Endothelial cell of umbilical vein (primary cell): ENCODE data around the gene DAB2IP.

Experiments
- FOS ChIP-seq: IDR thresholded peaks from 2 replicates; pipeline ENCODE4 v1.6.1; 2011; ENCODE audit warnings: mild to moderate bottlenecking, low read length, moderate library complexity, borderline replicate concordance; ENCODE audit not compliant: insufficient read depth
- POLR2A ChIP-seq: IDR thresholded peaks from 2 replicates; pipeline ENCODE4 v1.6.1; 2012; ENCODE audit warnings: low read depth, mild to moderate bottlenecking, control low read depth, low read length

DNA sequence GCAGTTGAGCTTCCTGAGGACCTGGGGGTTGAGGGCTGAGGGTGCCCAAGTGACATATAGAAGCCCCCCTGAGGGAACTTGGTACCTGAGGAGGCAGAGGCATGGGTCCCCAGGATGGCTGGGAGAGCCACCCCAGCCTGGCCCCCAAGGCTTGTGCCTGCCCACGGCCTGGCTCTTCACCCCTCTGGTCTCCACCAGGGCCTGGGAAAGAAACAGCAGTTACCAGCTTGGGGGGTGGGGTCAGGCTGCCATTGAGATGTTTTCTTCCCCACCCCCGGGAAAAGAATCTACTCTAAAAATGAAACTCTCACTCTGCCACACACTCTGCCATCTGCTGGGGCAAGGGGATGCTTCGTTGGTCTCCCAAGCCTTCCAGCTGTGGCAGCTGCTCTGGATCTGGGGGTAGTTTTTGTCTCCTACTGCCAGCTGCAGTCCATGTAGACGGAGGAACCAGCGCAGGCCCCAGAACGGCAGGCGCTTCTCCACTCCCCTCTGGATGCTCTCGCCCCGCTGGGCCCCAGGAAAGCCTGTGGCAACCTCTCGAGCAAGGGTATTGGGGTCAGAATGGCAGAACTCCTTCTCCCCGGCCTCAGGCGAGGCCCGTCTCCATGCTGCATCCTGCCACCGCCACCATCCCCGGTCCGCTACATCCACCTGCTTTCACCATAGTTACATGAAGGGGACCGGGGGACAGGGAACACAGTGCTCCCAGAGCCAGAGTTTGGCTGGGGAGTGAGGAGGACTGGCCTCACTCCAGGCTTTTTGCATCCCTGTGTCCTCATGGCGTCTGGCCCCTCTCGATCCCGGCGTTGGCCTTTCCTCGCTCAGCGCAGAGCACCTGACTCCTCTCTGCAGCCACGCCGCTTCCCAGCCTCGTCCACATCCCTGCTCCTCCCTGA, 123.5 kb downstream of the DAB2IP start:
- no peak for TF ChIP-seq POLR2A
- TF ChIP-seq FOS, result no peak
